Parathyroid adenoma (tissue), 2 donors: Measurements from ENCODE around the gene UEVLD.

Experiments
- H2AFZ ChIP-seq: fragments of 300-600 bp; sonication (generic); one replicate; pipeline ENCODE4 v1.7.0; 2017; ENCODE audit warnings: antibody characterized with exemption, mild to moderate bottlenecking
- H3K27ac ChIP-seq: fragments of 300-600 bp; sonication (generic); one replicate; pipeline ENCODE4 v1.7.0; 2017
- H3K27me3 ChIP-seq: fragments of 300-600 bp; sonication (generic); one replicate; pipeline ENCODE4 v1.7.0; 2017; ENCODE audit warnings: low read length; ENCODE audit not compliant: control insufficient read depth, insufficient read depth
- H3K36me3 ChIP-seq: fragments of 300-600 bp; sonication (generic); one replicate; pipeline ENCODE4 v1.7.0; 2017; ENCODE audit warnings: low read length; ENCODE audit not compliant: control insufficient read depth, insufficient read depth
- H3K4me1 ChIP-seq: fragments of 300-600 bp; sonication (generic); one replicate; pipeline ENCODE4 v1.7.0; 2017; ENCODE audit warnings: control low read depth
- H3K4me2 ChIP-seq: fragments of 300-600 bp; sonication (generic); one replicate; pipeline ENCODE4 v1.7.0; 2017; ENCODE audit warnings: low read length
- H3K4me3 ChIP-seq: fragments of 300-600 bp; sonication (generic); one replicate; pipeline ENCODE4 v1.7.0; 2017; ENCODE audit warnings: low read depth, low read length
- H3K79me2 ChIP-seq: fragments of 300-600 bp; sonication (generic); one replicate; pipeline ENCODE4 v1.7.0; 2017; ENCODE audit warnings: control low read depth
- H3K9ac ChIP-seq: fragments of 300-600 bp; sonication (generic); one replicate; pipeline ENCODE4 v1.7.0; 2017; ENCODE audit warnings: mild to moderate bottlenecking
- H3K9me3 ChIP-seq: fragments of 300-600 bp; sonication (generic); one replicate; pipeline ENCODE4 v1.7.0; 2017; ENCODE audit warnings: low read length; ENCODE audit not compliant: control insufficient read depth
- CTCF ChIP-seq: fragments of 300-600 bp; sonication (generic); IDR thresholded peaks from one replicate; pipeline ENCODE4 v1.7.0; 2017; ENCODE audit warnings: antibody characterized with exemption, mild to moderate bottlenecking
- donor health status: primary hyperparathyroidism.

The UEVLD gene

DNA sequence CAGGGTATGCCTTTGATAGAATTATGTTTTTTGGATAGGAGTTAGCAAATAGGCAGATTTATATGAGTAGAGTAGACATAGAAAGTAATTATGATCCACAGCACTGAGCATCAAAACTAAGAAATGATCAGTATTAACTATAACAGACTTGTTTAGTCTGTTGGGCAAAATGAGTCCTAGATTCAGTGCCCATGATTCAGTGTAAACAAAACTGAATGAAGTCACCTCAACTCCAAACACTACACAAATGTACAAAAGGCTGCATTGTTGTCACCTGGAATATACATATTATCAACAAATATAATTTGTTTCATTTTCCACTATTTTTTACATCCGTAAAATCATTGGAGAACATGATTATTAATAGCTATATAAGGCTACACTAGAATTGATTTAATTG, 6.7 kb downstream of the UEVLD start:
- no peaks in the 10 kb centered on the region for H3K27me3 ChIP-seq
- H3K4me3 ChIP-seq = no peak overlapping the region
- no peaks in the 10 kb centered on the region for H3K79me2 ChIP-seq

GRCh38 chr11:18580113-18580766, 8.3 kb downstream of the UEVLD start:
- no peaks in the 10 kb centered on the region for H3K9me3 ChIP-seq
- H3K79me2 ChIP-seq = no peaks in the 10 kb centered on the region
- H3K9ac ChIP-seq = no peak overlapping the region
- H3K4me2 ChIP-seq = no peak overlapping the region
- H2AFZ ChIP-seq = no peak overlapping the region
- H3K27ac ChIP-seq = no peak overlapping the region
- H3K36me3 ChIP-seq = no peaks in the 10 kb centered on the region
- H3K4me1 ChIP-seq = no peaks in the 10 kb centered on the region
- no peak overlapping the region for H3K4me3 ChIP-seq
- no peaks in the 10 kb centered on the region for H3K27me3 ChIP-seq
- TF ChIP-seq CTCF = no peak

More for the DNA sequence above, 6.7 kb downstream of the UEVLD start:
- Histone ChIP-seq H3K9me3 (no peaks in the 10 kb centered on the region), H3K4me1 (no peaks in the 10 kb centered on the region), H3K27ac (no peak overlapping the region), H2AFZ (no peak overlapping the region), H3K9ac (no peak overlapping the region), H3K36me3 (no peaks in the 10 kb centered on the region), H3K4me2 (no peak overlapping the region)
- no peak for TF ChIP-seq CTCF

GRCh38 chr11:18578975-18579598, 9.4 kb downstream of the UEVLD start:
- Histone ChIP-seq H2AFZ (no peak overlapping the region), H3K9me3 (no peaks in the 10 kb centered on the region), H3K4me2 (no peak overlapping the region), H3K9ac (no peak overlapping the region), H3K4me3 (no peak overlapping the region), H3K27me3 (no peaks in the 10 kb centered on the region), H3K36me3 (no peaks in the 10 kb centered on the region), H3K27ac (no peak overlapping the region), H3K4me1 (no peaks in the 10 kb centered on the region), H3K79me2 (no peaks in the 10 kb centered on the region)
- no peak for TF ChIP-seq CTCF

- Histone ChIP-seq H3K9me3 (no peaks in the 10 kb centered on the region), H3K4me2 (no peak overlapping the region), H3K27me3 (no peaks in the 10 kb centered on the region), H3K4me3 (no peak overlapping the region), H3K4me1 (no peaks in the 10 kb centered on the region), H3K27ac (no peak overlapping the region), H3K36me3 (no peaks in the 10 kb centered on the region), H3K9ac (no peak overlapping the region), H3K79me2 (no peaks in the 10 kb centered on the region), H2AFZ (no peak overlapping the region)
- TF ChIP-seq CTCF = no peak
Measured at GRCh38 chr11:18575361-18575760, 13.2 kb downstream of the UEVLD start.

GRCh38 chr11:18567081-18567480, 21.5 kb downstream of the UEVLD start:
- Histone ChIP-seq H3K4me1 (no peaks in the 10 kb centered on the region), H3K4me3 (no peak overlapping the region), H3K27me3 (no peaks in the 10 kb centered on the region), H3K9ac (no peak overlapping the region), H3K36me3 (no peaks in the 10 kb centered on the region), H3K27ac (no peak overlapping the region), H3K9me3 (no peaks in the 10 kb centered on the region), H3K79me2 (no peaks in the 10 kb centered on the region), H3K4me2 (no peak overlapping the region), H2AFZ (no peak overlapping the region)
- TF ChIP-seq CTCF = no peak
